ENCODE results near the gene TMEM42.

The TMEM42 gene

DNA sequence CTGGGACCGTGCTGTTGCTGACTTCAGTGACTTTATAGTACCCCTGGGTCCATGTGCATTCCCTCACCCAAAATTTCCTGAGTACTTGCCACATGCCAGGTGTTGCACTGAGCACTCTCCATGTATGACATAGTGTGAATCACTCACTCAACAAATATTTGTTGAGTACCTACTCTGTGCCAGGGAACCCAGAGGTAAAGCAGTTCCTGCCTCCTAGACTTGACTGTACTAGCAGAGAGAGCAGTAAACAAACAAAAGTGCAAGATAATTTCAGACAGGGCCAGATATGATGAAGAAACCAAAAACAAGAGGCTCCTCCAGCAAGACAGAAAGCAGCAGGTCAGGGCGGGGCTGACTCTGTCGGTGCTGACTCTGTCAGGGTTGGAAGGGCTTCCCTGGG lies 24.8 kb downstream of the TMEM42 start:
- H4K20me1 ChIP-seq (ENCODE audit: control insufficient read depth, insufficient read depth, low read depth, low read length) = no peaks in the 10 kb centered on the region

DNA sequence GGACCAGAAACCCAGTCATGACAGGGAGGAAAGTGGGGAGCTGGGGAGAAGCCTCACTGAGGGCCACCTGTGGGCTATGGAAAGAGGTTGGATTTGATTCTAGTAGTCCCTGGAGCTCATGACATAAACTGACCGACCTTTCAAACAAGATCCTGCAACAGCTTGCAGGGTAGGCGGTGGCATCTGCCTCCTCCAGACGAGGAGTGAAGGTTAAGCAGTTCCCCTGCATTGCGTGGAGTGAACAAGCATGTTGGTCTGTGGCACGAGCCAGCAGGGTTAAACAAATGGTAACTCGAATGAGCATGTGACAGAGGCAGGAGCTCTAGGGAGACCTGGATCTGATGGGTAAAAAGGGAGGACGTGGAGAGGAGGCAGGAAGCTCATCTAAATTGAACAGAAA lies 25.4 kb downstream of the TMEM42 start:
- Histone ChIP-seq H3K27ac (ENCODE audit: low read depth, low read length) (no peak overlapping the region), H3K4me1 (ENCODE audit: control insufficient read depth, low read length) (no peaks in the 10 kb centered on the region), H4K20me1 (ENCODE audit: control insufficient read depth, insufficient read depth, low read depth, low read length) (no peaks in the 10 kb centered on the region), H3K79me2 (ENCODE audit: control insufficient read depth, low read length) (no peaks in the 10 kb centered on the region), H3K4me3 (ENCODE audit: low read length) (no peak overlapping the region), H3K9me2 (replicated peaks; ENCODE audit: control insufficient read depth, low read length) (no peaks in the 10 kb centered on the region), H3F3A (ENCODE audit: control insufficient read depth, insufficient read depth) (no peaks in the 10 kb centered on the region), H3K4me2 (ENCODE audit: low read length) (no peak overlapping the region), H3K9me3 (ENCODE audit: control insufficient read depth, insufficient read depth, low read length) (no peaks in the 10 kb centered on the region), H3K36me3 (ENCODE audit: control insufficient read depth, low read length) (no peaks in the 10 kb centered on the region), H3K27me3 (ENCODE audit: control insufficient read depth, low read length) (peaks cover 3% of the 10 kb centered on the region; the same call in 1 of the 2 replicates)
- TF ChIP-seq, protein P1, sequence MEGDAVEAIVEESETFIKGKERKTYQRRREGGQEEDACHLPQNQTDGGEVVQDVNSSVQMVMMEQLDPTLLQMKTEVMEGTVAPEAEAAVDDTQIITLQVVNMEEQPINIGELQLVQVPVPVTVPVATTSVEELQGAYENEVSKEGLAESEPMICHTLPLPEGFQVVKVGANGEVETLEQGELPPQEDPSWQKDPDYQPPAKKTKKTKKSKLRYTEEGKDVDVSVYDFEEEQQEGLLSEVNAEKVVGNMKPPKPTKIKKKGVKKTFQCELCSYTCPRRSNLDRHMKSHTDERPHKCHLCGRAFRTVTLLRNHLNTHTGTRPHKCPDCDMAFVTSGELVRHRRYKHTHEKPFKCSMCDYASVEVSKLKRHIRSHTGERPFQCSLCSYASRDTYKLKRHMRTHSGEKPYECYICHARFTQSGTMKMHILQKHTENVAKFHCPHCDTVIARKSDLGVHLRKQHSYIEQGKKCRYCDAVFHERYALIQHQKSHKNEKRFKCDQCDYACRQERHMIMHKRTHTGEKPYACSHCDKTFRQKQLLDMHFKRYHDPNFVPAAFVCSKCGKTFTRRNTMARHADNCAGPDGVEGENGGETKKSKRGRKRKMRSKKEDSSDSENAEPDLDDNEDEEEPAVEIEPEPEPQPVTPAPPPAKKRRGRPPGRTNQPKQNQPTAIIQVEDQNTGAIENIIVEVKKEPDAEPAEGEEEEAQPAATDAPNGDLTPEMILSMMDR (IDR thresholded peaks at IDR 0.05; ENCODE audit: low read depth, low read length, poor library complexity, severe bottlenecking) = no peak
- TF ChIP-seq EZH2phosphoT487 (IDR thresholded peaks at IDR 0.05; ENCODE audit: borderline replicate concordance, low read length) = no peak

More for the DNA sequence above, 24.8 kb downstream of the TMEM42 start:
- Histone ChIP-seq H3K27me3 (ENCODE audit: control insufficient read depth, low read length) (peaks cover 3% of the 10 kb centered on the region; the same call in 1 of the 2 replicates), H3K4me2 (ENCODE audit: low read length) (no peak overlapping the region), H3K27ac (ENCODE audit: low read depth, low read length) (no peak overlapping the region), H3K4me3 (ENCODE audit: low read length) (no peak overlapping the region), H3F3A (ENCODE audit: control insufficient read depth, insufficient read depth) (no peaks in the 10 kb centered on the region), H3K9me2 (replicated peaks; ENCODE audit: control insufficient read depth, low read length) (no peaks in the 10 kb centered on the region), H3K36me3 (ENCODE audit: control insufficient read depth, low read length) (no peaks in the 10 kb centered on the region), H3K79me2 (ENCODE audit: control insufficient read depth, low read length) (no peaks in the 10 kb centered on the region), H3K9me3 (ENCODE audit: control insufficient read depth, insufficient read depth, low read length) (no peaks in the 10 kb centered on the region), H3K4me1 (ENCODE audit: control insufficient read depth, low read length) (no peaks in the 10 kb centered on the region)
- TF ChIP-seq, protein P1 (IDR thresholded peaks at IDR 0.05; ENCODE audit: low read depth, low read length, poor library complexity, severe bottlenecking) = no peak
- TF ChIP-seq EZH2phosphoT487 (IDR thresholded peaks at IDR 0.05; ENCODE audit: borderline replicate concordance, low read length) = no peak

DNA sequence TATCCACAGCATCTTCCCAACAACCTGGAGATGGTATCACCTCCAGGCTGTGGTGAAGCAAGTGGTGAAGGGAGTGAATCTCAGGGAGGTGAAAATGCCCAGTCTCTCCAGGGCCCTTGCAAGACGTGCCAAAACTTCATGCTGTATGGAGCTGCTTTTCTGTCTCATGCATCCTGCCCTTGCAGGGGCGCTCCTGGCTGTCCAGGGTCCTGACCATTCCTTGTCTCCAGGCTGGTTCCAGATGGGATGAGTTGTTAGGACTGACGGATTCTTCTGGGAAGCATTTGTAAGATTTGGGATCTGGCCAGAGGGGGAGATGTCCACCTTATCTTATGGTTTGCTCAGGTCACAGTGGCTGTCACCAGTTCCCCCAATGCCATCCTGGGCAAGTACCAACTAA lies 28.5 kb downstream of the TMEM42 start:
- Histone ChIP-seq H3F3A (ENCODE audit: control insufficient read depth, insufficient read depth) (no peaks in the 10 kb centered on the region), H3K27ac (ENCODE audit: low read depth, low read length) (no peak overlapping the region), H3K79me2 (ENCODE audit: control insufficient read depth, low read length) (no peaks in the 10 kb centered on the region), H3K4me1 (ENCODE audit: control insufficient read depth, low read length) (no peaks in the 10 kb centered on the region), H3K36me3 (ENCODE audit: control insufficient read depth, low read length) (no peaks in the 10 kb centered on the region), H3K4me2 (ENCODE audit: low read length) (no peak overlapping the region), H3K9me3 (ENCODE audit: control insufficient read depth, insufficient read depth, low read length) (no peaks in the 10 kb centered on the region), H3K27me3 (ENCODE audit: control insufficient read depth, low read length) (peaks cover 1% of the 10 kb centered on the region; the same call in 1 of the 2 replicates), H3K4me3 (ENCODE audit: low read length) (no peak overlapping the region), H3K9me2 (replicated peaks; ENCODE audit: control insufficient read depth, low read length) (no peaks in the 10 kb centered on the region), H4K20me1 (ENCODE audit: control insufficient read depth, insufficient read depth, low read depth, low read length) (no peaks in the 10 kb centered on the region)
- TF ChIP-seq EZH2phosphoT487 (IDR thresholded peaks at IDR 0.05; ENCODE audit: borderline replicate concordance, low read length) = no peak
- TF ChIP-seq, protein P1 (IDR thresholded peaks at IDR 0.05; ENCODE audit: low read depth, low read length, poor library complexity, severe bottlenecking) = no peak

Measured in DOHH2 (cell line).